ENCODE results near the gene CD2AP.

GRCh38 chr6:47653706-47654105 is 176.1 kb downstream of the CD2AP start:
- no peak for TF ChIP-seq CTCF (IDR thresholded peaks at IDR 0.05)
- no peak for TF ChIP-seq POLR2A (IDR thresholded peaks at IDR 0.05)
